K562 (cell line): ENCODE results near the gene GRIK3. TPM values are rescaled to one million over a fixed set of nuclear protein-coding genes. Genes with fewer than 3 reads are reported as not detected.

Source experiments
- ARID1B ChIP-seq: fragments of 450-650 bp; IDR thresholded peaks from 2 replicates; pipeline ENCODE4 v1.6.1; 2016; ENCODE audit warnings: antibody characterized with exemption, mild to moderate bottlenecking, inconsistent platforms
- ATF1 ChIP-seq, 2 experiments: fragments of 450-650 bp in 1 of 2; IDR thresholded peaks; 2 replicates each; pipeline ENCODE4 v1.6.1; 2016; ENCODE audit warnings: missing compliant biosample characterization in 1 of 2, missing genetic modification characterization in 1 of 2
- ATF7 ChIP-seq: fragments of 450-650 bp; IDR thresholded peaks from 2 replicates; pipeline ENCODE4 v1.7.1; 2014; ENCODE audit warnings: mild to moderate bottlenecking, moderate library complexity
- BRD9 ChIP-seq: fragments of 450-650 bp; IDR thresholded peaks from 2 replicates; pipeline ENCODE4 v1.6.1; 2018; ENCODE audit warnings: low read depth; ENCODE audit not compliant: partially characterized antibody
- C11orf30 ChIP-seq: fragments of 450-650 bp; IDR thresholded peaks from 2 replicates; pipeline ENCODE4 v1.6.1; 2016; ENCODE audit warnings: low read depth, mild to moderate bottlenecking
- CEBPG ChIP-seq, 3 experiments: fragments of 200-800 bp in 1 of 3; sonication (Bioruptor generic) in 1 of 3; sonication (generic) in 1 of 3; formaldehyde crosslinking in 1 of 3; IDR thresholded peaks in 2 of 3; conservative IDR thresholded peaks in 1 of 3; 2 replicates each; pipeline versions ENCODE4 v1.6.1 to v1.8.0; 2016 to 2022; ENCODE audit warnings: missing compliant biosample characterization in 2 of 3, missing genetic modification characterization in 2 of 3, mild to moderate bottlenecking in 1 of 3, missing genetic modification reagents in 1 of 3
- DPF2 ChIP-seq: fragments of 450-650 bp; IDR thresholded peaks from 2 replicates; pipeline ENCODE4 v1.6.1; 2016
- EGR1 ChIP-seq: fragments of 450-650 bp; conservative IDR thresholded peaks from 2 replicates; pipeline ENCODE4 v1.6.1; 2017; ENCODE audit warnings: mild to moderate bottlenecking
- ESRRA ChIP-seq: fragments of 450-650 bp; IDR thresholded peaks from 2 replicates; pipeline ENCODE4 v1.6.1; 2014; ENCODE audit warnings: low read depth, mild to moderate bottlenecking, moderate library complexity, borderline replicate concordance
- ETV1 ChIP-seq: fragments of 450-650 bp; conservative IDR thresholded peaks from 2 replicates; pipeline ENCODE4 v1.6.1; 2016; ENCODE audit warnings: missing genetic modification characterization, control low read depth, low read depth, missing compliant biosample characterization
- HMGN3 ChIP-seq: IDR thresholded peaks from 2 replicates; pipeline ENCODE4 v1.6.1; 2011; ENCODE audit warnings: borderline replicate concordance, low read depth, mild to moderate bottlenecking, mixed read lengths, low read length; ENCODE audit not compliant: insufficient read length; ENCODE audit errors: extremely low read depth
- HOMEZ ChIP-seq: fragments of 250-450 bp; sonication (Bioruptor Pico); IDR thresholded peaks from 2 replicates; pipeline ENCODE4 v1.4.0; 2020; ENCODE audit warnings: mild to moderate bottlenecking, moderate library complexity
- KAT8 ChIP-seq: fragments of 450-650 bp; IDR thresholded peaks from 2 replicates; pipeline ENCODE4 v1.6.1; 2016; ENCODE audit warnings: low read depth, mild to moderate bottlenecking
- LEF1 ChIP-seq: fragments of 450-650 bp; IDR thresholded peaks from 2 replicates; pipeline ENCODE4 v1.6.1; 2016; ENCODE audit warnings: mild to moderate bottlenecking
- MAFK ChIP-seq: IDR thresholded peaks from 2 replicates; pipeline ENCODE4 v1.6.1; 2011; ENCODE audit warnings: low read length, improper control_type of control experiment
- MCM5 ChIP-seq: fragments of 450-650 bp; IDR thresholded peaks from 2 replicates; pipeline ENCODE4 v1.6.1; 2016; ENCODE audit warnings: low read depth
- MEIS2 ChIP-seq: fragments of 450-650 bp; IDR thresholded peaks from 2 replicates; pipeline ENCODE4 v1.6.1; 2014; ENCODE audit warnings: mild to moderate bottlenecking; ENCODE audit not compliant: partially characterized antibody
- RBM17 ChIP-seq: fragments of 200-400 bp; formaldehyde crosslinking; IDR thresholded peaks from 2 replicates; pipeline ENCODE4 v1.6.1; 2017; ENCODE audit warnings: low read depth, mild to moderate bottlenecking, low read length, borderline replicate concordance
- RCOR1 ChIP-seq, 2 experiments: IDR thresholded peaks; 2 replicates each; pipeline ENCODE4 v1.6.1; 2012; ENCODE audit warnings: low read depth in 2 of 2, low read length in 2 of 2, borderline replicate concordance in 1 of 2, improper control_type of control experiment in 1 of 2
- SMARCA4 ChIP-seq: fragments of 450-650 bp; IDR thresholded peaks from 2 replicates; pipeline ENCODE4 v1.6.1; 2016
- SMARCE1 ChIP-seq: fragments of 450-650 bp; IDR thresholded peaks from 2 replicates; pipeline ENCODE4 v1.7.1; 2016; ENCODE audit warnings: mild to moderate bottlenecking
- SRF ChIP-seq, 2 experiments: fragments of 250-450, 450-650 bp in 1 of 2; sonication (Bioruptor Pico) in 1 of 2; sonication (generic) in 1 of 2; formaldehyde crosslinking; IDR thresholded peaks; 2 replicates each; pipeline versions ENCODE4 v1.5.0 to v1.5.1; 2020 to 2022; ENCODE audit warnings: mild to moderate bottlenecking in 1 of 2, missing genetic modification reagents in 1 of 2
- TARDBP ChIP-seq: fragments of 450-650 bp; IDR thresholded peaks from 2 replicates; pipeline ENCODE4 v1.6.1; 2016
- ZNF263 ChIP-seq: sonication (generic); formaldehyde crosslinking; IDR thresholded peaks from 2 replicates; pipeline ENCODE4 v1.8.0; 2022; ENCODE audit warnings: mild to moderate bottlenecking, missing genetic modification reagents, borderline replicate concordance
- ZNF384 ChIP-seq: IDR thresholded peaks from 2 replicates; pipeline ENCODE4 v1.6.1; 2012; ENCODE audit warnings: low read depth, low read length, improper control_type of control experiment
- ZNF436 ChIP-seq: fragments of 250-450, 450-650 bp; sonication (Bioruptor Pico); formaldehyde crosslinking; IDR thresholded peaks from 2 replicates; pipeline ENCODE4 v1.7.0; 2020; ENCODE audit warnings: mild to moderate bottlenecking
- ZNF511 ChIP-seq: sonication (generic); formaldehyde crosslinking; IDR thresholded peaks from 2 replicates; pipeline ENCODE4 v1.8.0; 2022; ENCODE audit warnings: mild to moderate bottlenecking, missing genetic modification reagents
- ZNF707 ChIP-seq: fragments of 250-450 bp; sonication (Bioruptor Pico); conservative IDR thresholded peaks from 2 replicates; pipeline ENCODE4 v1.8.0; 2022; ENCODE audit warnings: inconsistent platforms, mild to moderate bottlenecking, moderate library complexity
- ZNF75A ChIP-seq: fragments of 450-650 bp; formaldehyde crosslinking; IDR thresholded peaks from 2 replicates; pipeline ENCODE4 v1.4.0; 2020; ENCODE audit warnings: mild to moderate bottlenecking
- ZNF77 ChIP-seq: fragments of 250-450 bp; sonication (Bioruptor Pico); IDR thresholded peaks from 2 replicates; pipeline ENCODE4 v1.5.0; 2020
- ZSCAN29 ChIP-seq: fragments of 450-650 bp; IDR thresholded peaks from 2 replicates; pipeline ENCODE4 v1.6.1; 2017
- ZSCAN32 ChIP-seq: fragments of 450-650 bp; formaldehyde crosslinking; IDR thresholded peaks from 2 replicates; pipeline ENCODE4 v1.4.0; 2020; ENCODE audit warnings: mild to moderate bottlenecking, moderate library complexity
- polyA plus RNA-seq, 8 experiments: library from polyadenylated mRNA; depleted of rRNA in 4 of 8; stranded (reverse) in 5 of 8; unstranded in 3 of 8; fragments of >200 nt; fragmentation: Nextera tagmentation in 2 of 8; fragmentation: Illumina TruSeq in 1 of 8; extraction: Ambion mirVana in 2 of 8; extraction: Trizol in 1 of 8; gene quantifications; 2 replicates each; pipeline versions ENCODE4 v1.2.1 to v1.2.3, GENCODE V29; 2011 to 2014; ENCODE audit warnings: inconsistent platforms in 1 of 8, missing spikeins in 1 of 8
- total RNA-seq, 7 experiments: library from RNA; depleted of rRNA in 6 of 7; stranded (reverse); fragments of >200 nt in 6 of 7; fragmentation: Illumina TruSeq in 2 of 7; extraction: Trizol in 2 of 7; gene quantifications; 2 replicates each; pipeline versions ENCODE4 v1.2.1 to v1.2.3, GENCODE V29; 2011 to 2021; ENCODE audit warnings: low replicate concordance in 1 of 7

GRIK3 gene
- total and polyA plus RNA-seq, 9 of the 15 experiments (the other 6 are each of a cell fraction or from before 2014, with no cell fraction given): not detected

- peak in 1 of 2 experiments; percentile 17; a peak in 1 of 4 replicates for TF ChIP-seq SRF (CRISPR knock-in tag; IDR thresholded peaks at IDR 0.05)
- no peak for TF ChIP-seq ZSCAN32 (CRISPR knock-in tag)
- TF ChIP-seq ZNF75A (CRISPR knock-in tag): no peak
- no peak for TF ChIP-seq ZSCAN29
- 0 out of 2 replicates have a peak, but pooled peaks have one; percentile 41 for TF ChIP-seq ZNF263
- TF ChIP-seq RCOR1 (IDR thresholded peaks at IDR 0.05; ENCODE audit: borderline replicate concordance in 1 of 2, low read depth in 2 of 2, low read length in 2 of 2): peak in 1 of 2 experiments; percentile 55; a peak in 1 of 4 replicates
- TF ChIP-seq C11orf30: peak; percentile 87
- TF ChIP-seq EGR1: peak; percentile 91
- TF ChIP-seq ZNF707 (CRISPR knock-in tag): no peak
- TF ChIP-seq ATF1 (CRISPR knock-in tag; IDR thresholded peaks at IDR 0.05): no peak
- TF ChIP-seq ATF1 (tag; IDR thresholded peaks at IDR 0.05): peak; percentile 40; the same call in 1 of the 2 replicates
- TF ChIP-seq HMGN3: no peak
- TF ChIP-seq ETV1 (tag): peak; percentile 94
- TF ChIP-seq CEBPG (CRISPR knock-in tag; IDR thresholded peaks at IDR 0.05): peak; percentile 63
- peak in 1 of 2 experiments; percentile 79; a peak in 2 of 4 replicates for TF ChIP-seq CEBPG (tag; conservative IDR thresholded peaks at IDR 0.05 in 1 of 2, IDR thresholded peaks at IDR 0.05 in 1 of 2)
- TF ChIP-seq ZNF436 (CRISPR knock-in tag): no peak
- TF ChIP-seq DPF2: peak; percentile 73
- peak; percentile 88 for TF ChIP-seq LEF1
- TF ChIP-seq KAT8: no peak
- TF ChIP-seq ZNF511 (CRISPR knock-in tag): peak; percentile 55; the same call in 1 of the 2 replicates
- TF ChIP-seq MEIS2: peak; percentile 63
- TF ChIP-seq BRD9: no peak
- TF ChIP-seq HOMEZ: no peak
- peak; percentile 71 for TF ChIP-seq MAFK
- TF ChIP-seq ATF7: 0 out of 2 replicates have a peak, but pooled peaks have one; percentile 31
- TF ChIP-seq SMARCE1: 0 out of 2 replicates have a peak, but pooled peaks have one; percentile 34
- TF ChIP-seq ZNF77 (CRISPR knock-in tag): no peak
- TF ChIP-seq SMARCA4: peak; percentile 56; the same call in 1 of the 2 replicates
- TF ChIP-seq ARID1B: peak; percentile 60
- TF ChIP-seq RBM17: no peak
- TF ChIP-seq TARDBP: no peak
- no peak for TF ChIP-seq MCM5
- TF ChIP-seq ESRRA: peak; percentile 69
- peak; percentile 97 for TF ChIP-seq ZNF384
These were observed 209.9 kb downstream of the GRIK3 start (continued) for GRCh38 chr1:36824390-36824861.
